ENCODE results near the gene ZC3H12D. TPM values are rescaled to one million over a fixed set of nuclear protein-coding genes. Genes with fewer than 3 reads are reported as not detected.
"Not testable (repeated sequence)": the region's sequence is repeated elsewhere in the genome, so short reads cannot be mapped to it uniquely, and the experiment has no call there.

Gene ZC3H12D
- total RNA-seq, 1 donor: under 0.01 TPM

- no peak for DNase-seq (ENCODE audit: low read depth)
- no peak overlapping the region for H3K4me3 ChIP-seq (ENCODE audit: low read depth, low read length)
- TF ChIP-seq, protein P1, sequence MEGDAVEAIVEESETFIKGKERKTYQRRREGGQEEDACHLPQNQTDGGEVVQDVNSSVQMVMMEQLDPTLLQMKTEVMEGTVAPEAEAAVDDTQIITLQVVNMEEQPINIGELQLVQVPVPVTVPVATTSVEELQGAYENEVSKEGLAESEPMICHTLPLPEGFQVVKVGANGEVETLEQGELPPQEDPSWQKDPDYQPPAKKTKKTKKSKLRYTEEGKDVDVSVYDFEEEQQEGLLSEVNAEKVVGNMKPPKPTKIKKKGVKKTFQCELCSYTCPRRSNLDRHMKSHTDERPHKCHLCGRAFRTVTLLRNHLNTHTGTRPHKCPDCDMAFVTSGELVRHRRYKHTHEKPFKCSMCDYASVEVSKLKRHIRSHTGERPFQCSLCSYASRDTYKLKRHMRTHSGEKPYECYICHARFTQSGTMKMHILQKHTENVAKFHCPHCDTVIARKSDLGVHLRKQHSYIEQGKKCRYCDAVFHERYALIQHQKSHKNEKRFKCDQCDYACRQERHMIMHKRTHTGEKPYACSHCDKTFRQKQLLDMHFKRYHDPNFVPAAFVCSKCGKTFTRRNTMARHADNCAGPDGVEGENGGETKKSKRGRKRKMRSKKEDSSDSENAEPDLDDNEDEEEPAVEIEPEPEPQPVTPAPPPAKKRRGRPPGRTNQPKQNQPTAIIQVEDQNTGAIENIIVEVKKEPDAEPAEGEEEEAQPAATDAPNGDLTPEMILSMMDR (IDR thresholded peaks at IDR 0.05; ENCODE audit: insufficient read depth, low read depth, low read length): no peak
Observed at GRCh38 chr6:149467265-149467664, 17.5 kb downstream of the ZC3H12D start.

DNA sequence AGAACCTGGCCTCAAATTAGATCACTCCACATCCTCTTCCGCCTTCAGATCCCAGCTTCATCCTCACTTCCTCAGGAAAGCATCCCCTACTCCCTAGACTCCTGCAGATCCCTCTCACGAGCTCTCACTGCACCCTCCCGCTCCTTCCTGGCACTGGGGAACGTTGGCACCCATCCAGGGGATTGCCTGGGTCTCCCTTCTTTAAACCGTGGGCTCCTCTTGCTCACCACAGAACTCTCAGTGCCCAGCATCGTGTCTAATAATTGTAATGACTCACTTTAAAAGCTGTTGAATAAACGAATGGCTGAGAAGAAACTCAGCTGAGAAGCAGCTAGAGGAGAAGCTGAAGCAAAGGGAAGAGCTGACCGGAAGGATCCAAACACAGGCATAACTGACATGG is 20.4 kb downstream of the ZC3H12D start:
- no peak for DNase-seq (ENCODE audit: low read depth)
- H3K4me3 ChIP-seq (ENCODE audit: low read depth, low read length): no peak overlapping the region
- TF ChIP-seq, protein P1 (IDR thresholded peaks at IDR 0.05; ENCODE audit: insufficient read depth, low read depth, low read length): no peak

- TF ChIP-seq, protein P1 (IDR thresholded peaks at IDR 0.05; ENCODE audit: insufficient read depth, low read depth, low read length): no peak
- no peak overlapping the region for H3K4me3 ChIP-seq (ENCODE audit: low read depth, low read length)
- DNase-seq (ENCODE audit: low read depth): peak; percentile 61
Observed at GRCh38 chr6:149463781-149464180, 21.0 kb downstream of the ZC3H12D start.

GRCh38 chr6:149462712-149463111 is 22.1 kb downstream of the ZC3H12D start:
- DNase-seq (ENCODE audit: low read depth): not testable (repeated sequence)

GRCh38 chr6:149461670-149462069 is 23.1 kb downstream of the ZC3H12D start:
- TF ChIP-seq, protein P1 (IDR thresholded peaks at IDR 0.05; ENCODE audit: insufficient read depth, low read depth, low read length): no peak
- H3K4me3 ChIP-seq (ENCODE audit: low read depth, low read length): no peak overlapping the region
- no peak for DNase-seq (ENCODE audit: low read depth)

More at GRCh38 chr6:149462712-149463111, 22.1 kb downstream of the ZC3H12D start:
- H3K4me3 ChIP-seq (ENCODE audit: low read depth, low read length): not testable (repeated sequence)

GRCh38 chr6:149460249-149460648 is 24.6 kb downstream of the ZC3H12D start:
- H3K4me3 ChIP-seq (ENCODE audit: low read depth, low read length); DNase-seq (ENCODE audit: low read depth): not testable (repeated sequence)

DNA sequence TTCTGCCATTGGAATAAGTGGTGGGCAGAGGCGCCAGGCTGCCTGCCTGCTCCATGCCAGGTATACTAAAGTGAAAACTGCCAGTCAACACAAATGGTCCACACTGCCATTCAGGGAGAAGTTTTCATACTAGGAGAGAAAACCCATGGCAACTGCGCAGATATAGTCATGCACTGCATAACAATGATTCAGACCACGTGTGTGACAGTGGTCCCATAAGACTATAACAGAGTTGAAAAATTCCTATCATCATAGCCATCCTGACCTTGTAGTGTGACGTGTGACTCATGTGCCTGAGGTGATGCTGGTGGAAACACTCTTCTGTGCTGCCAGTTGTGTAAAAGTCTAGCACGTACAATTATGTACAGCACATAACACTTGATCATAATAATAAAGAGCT is 25.1 kb downstream of the ZC3H12D start:
- TF ChIP-seq, protein P1 (IDR thresholded peaks at IDR 0.05; ENCODE audit: insufficient read depth, low read depth, low read length): no peak
- no peak overlapping the region for H3K4me3 ChIP-seq (ENCODE audit: low read depth, low read length)
- no peak for DNase-seq (ENCODE audit: low read depth)

DNA sequence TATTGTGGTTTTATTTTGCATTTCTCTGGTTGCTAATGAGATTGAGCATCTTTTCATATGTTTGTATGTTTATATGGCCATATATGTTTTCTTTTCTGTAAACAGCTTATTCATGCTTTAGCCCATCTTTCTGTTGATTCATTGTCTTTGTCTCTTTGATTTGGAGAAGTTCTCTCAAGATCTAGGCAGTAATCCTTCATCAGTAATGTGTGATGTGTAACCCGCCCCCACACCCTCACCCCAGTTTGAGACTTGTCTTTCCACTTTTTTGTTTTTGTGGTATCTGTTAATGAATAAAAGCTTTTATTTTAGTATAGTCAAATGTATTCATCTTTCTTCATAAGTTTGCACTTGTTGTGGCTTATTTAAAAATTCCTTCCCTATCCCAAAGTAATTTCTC is 26.0 kb downstream of the ZC3H12D start:
- H3K4me3 ChIP-seq (ENCODE audit: low read depth, low read length): no peak overlapping the region
- TF ChIP-seq, protein P1 (IDR thresholded peaks at IDR 0.05; ENCODE audit: insufficient read depth, low read depth, low read length): no peak
- no peak for DNase-seq (ENCODE audit: low read depth)
